HG03469 (cell line): ENCODE results near the gene DRAM2.
"Not testable (repeated sequence)": the region's sequence is repeated elsewhere in the genome, so short reads cannot be mapped to it uniquely, and the experiment has no call there.

ENCODE experiments used
- ATAC-seq: cut with Tn5 transposase; IDR thresholded peaks from one replicate; pipeline ENCODE4 v1.9.1; 2021; ENCODE audit warnings: mild to moderate bottlenecking, moderate library complexity, moderate number of reproducible peaks; ENCODE audit not compliant: unreplicated experiment

DRAM2 gene

GRCh38 chr1:111145542-111145941, 5.6 kb upstream of the DRAM2 start:
- ATAC-seq: no peak

GRCh38 chr1:111142356-111142975, 2.6 kb upstream of the DRAM2 start:
- ATAC-seq: no peak

GRCh38 chr1:111141245-111142220, 1.6 kb upstream of the DRAM2 start:
- no peak for ATAC-seq

GRCh38 chr1:111140680-111140967, 731 bp upstream of the DRAM2 start:
- no peak for ATAC-seq

GRCh38 chr1:111139324-111139955, 453 bp downstream of the DRAM2 start:
- peak; percentile 20 for ATAC-seq

GRCh38 chr1:111133866-111134265, 6.0 kb downstream of the DRAM2 start:
- ATAC-seq: no peak

- no peak for ATAC-seq
These were observed 8.2 kb downstream of the DRAM2 start for GRCh38 chr1:111131693-111132092.

- no peak for ATAC-seq
These were observed 10.5 kb downstream of the DRAM2 start for GRCh38 chr1:111129376-111129775.

- peak; percentile 78 for ATAC-seq
These were observed 11.8 kb downstream of the DRAM2 start for GRCh38 chr1:111127923-111128643.

- ATAC-seq: no peak
These were observed 13.5 kb downstream of the DRAM2 start for GRCh38 chr1:111126354-111126753.

GRCh38 chr1:111116496-111116895, 23.4 kb downstream of the DRAM2 start:
- no peak for ATAC-seq

- no peak for ATAC-seq
These were observed 29.5 kb downstream of the DRAM2 start for GRCh38 chr1:111110197-111110899.

- ATAC-seq: no peak
These were observed 34.9 kb downstream of the DRAM2 start for GRCh38 chr1:111104981-111105380.

GRCh38 chr1:111101854-111102642, 37.8 kb downstream of the DRAM2 start:
- no peak for ATAC-seq

GRCh38 chr1:111099289-111099688, 40.6 kb downstream of the DRAM2 start:
- no peak for ATAC-seq

GRCh38 chr1:111097356-111098099, 42.4 kb downstream of the DRAM2 start:
- ATAC-seq: no peak

- ATAC-seq: not testable (repeated sequence)
These were observed 44.5 kb downstream of the DRAM2 start for GRCh38 chr1:111095421-111095820.

- no peak for ATAC-seq
These were observed 50.3 kb downstream of the DRAM2 start for GRCh38 chr1:111089638-111090037.

GRCh38 chr1:111085676-111086075, 54.2 kb downstream of the DRAM2 start:
- ATAC-seq: no peak
